Endodermal cell (in vitro differentiated cells): ENCODE results near the gene CLDND2. TPM values are rescaled to one million over a fixed set of nuclear protein-coding genes. Genes with fewer than 3 reads are reported as not detected.

Source experiments
- DNase-seq: peaks from one replicate; pipeline ENCODE4 v3.0.0-alpha.2; 2017
- H3K27ac ChIP-seq: 2 replicates; pipeline ENCODE4 v1.5.1; 2013; ENCODE audit warnings: mild to moderate bottlenecking, low read depth, low read length, moderate library complexity
- H3K27me3 ChIP-seq: 2 replicates; pipeline ENCODE4 v1.6.1; 2013; ENCODE audit warnings: mild to moderate bottlenecking, low read length, moderate library complexity; ENCODE audit not compliant: insufficient read depth, control insufficient read depth, poor library complexity, severe bottlenecking
- H3K36me3 ChIP-seq: 2 replicates; pipeline ENCODE4 v1.7.0; 2013; ENCODE audit warnings: mild to moderate bottlenecking, low read length, moderate library complexity; ENCODE audit not compliant: control insufficient read depth, insufficient read depth
- H3K4me1 ChIP-seq: one replicate; pipeline ENCODE4 v1.7.0; 2013; ENCODE audit warnings: low read length; ENCODE audit not compliant: control insufficient read depth, insufficient read depth
- H3K4me3 ChIP-seq: 2 replicates; pipeline ENCODE4 v1.5.1; 2013; ENCODE audit warnings: mild to moderate bottlenecking, low read length, moderate library complexity
- H3K9ac ChIP-seq: 2 replicates; pipeline ENCODE4 v1.6.1; 2013; ENCODE audit warnings: mild to moderate bottlenecking, low read length, moderate library complexity; ENCODE audit not compliant: poor library complexity, severe bottlenecking; ENCODE audit errors: extremely low read depth
- H3K9me3 ChIP-seq: 2 replicates; pipeline ENCODE4 v1.6.1; 2013; ENCODE audit warnings: mild to moderate bottlenecking, low read length, moderate library complexity; ENCODE audit not compliant: control insufficient read depth
- H3K27ac Mint-ChIP-seq: 2 replicates; pipeline ENCODE4 v1.8.0; 2020; ENCODE audit warnings: mixed read lengths
- H3K27me3 Mint-ChIP-seq: 2 replicates; pipeline ENCODE4 v1.8.0; 2021; ENCODE audit warnings: mild to moderate bottlenecking, mixed read lengths; ENCODE audit not compliant: insufficient read depth
- H3K36me3 Mint-ChIP-seq: 2 replicates; pipeline ENCODE4 v1.8.0; 2020; ENCODE audit warnings: low read depth, mixed read lengths
- H3K4me1 Mint-ChIP-seq: 2 replicates; pipeline ENCODE4 v1.8.0; 2020; ENCODE audit warnings: mixed read lengths
- H3K4me3 Mint-ChIP-seq: 2 replicates; pipeline ENCODE4 v1.8.0; 2020; ENCODE audit warnings: mild to moderate bottlenecking, moderate library complexity, mixed read lengths
- H3K9me3 Mint-ChIP-seq: 2 replicates; pipeline ENCODE4 v1.8.0; 2020; ENCODE audit warnings: mild to moderate bottlenecking, mixed read lengths
- CTCF ChIP-seq: fragments of 200-600 bp; sonication (generic); conservative IDR thresholded peaks from 2 replicates; pipeline ENCODE4 v1.5.0; 2021; ENCODE audit warnings: antibody characterized with exemption, mild to moderate bottlenecking
- WGBS, 2 experiments: methylation state at CpG; one replicate each; pipeline versions ENCODE4 v1.1.5 to v1.1.7; 2013; ENCODE audit warnings: missing lambda C conversion rate in 2 of 2, mixed read lengths in 1 of 2; ENCODE audit not compliant: insufficient coverage in 1 of 2, insufficient read length in 1 of 2; 5-methylcytosine and 5-hydroxymethylcytosine counted together
- total RNA-seq, 2 donors: library from RNA; stranded (reverse); fragmentation: NEBNext Ultra II Directional in 1 of 2; extraction: Animal tissue kit (Norgen Biotek cat#: 25700) in 1 of 2; gene quantifications; 2 replicates in 1 of 2; 3 replicates in 1 of 2; pipeline ENCODE4 v1.2.1, GENCODE V29; 2021

Gene CLDND2
- total RNA-seq, 2 donors from 2014 or later, result 1.3 to 2.5 TPM

- peaks cover 7% of the 10 kb centered on the region for H3K27me3 Mint-ChIP-seq
- H3K36me3 ChIP-seq, result no peaks in the 10 kb centered on the region
- TF ChIP-seq CTCF, result no peak
- H3K27me3 ChIP-seq, result no peaks in the 10 kb centered on the region
- peaks cover 9% of the 10 kb centered on the region for H3K4me1 ChIP-seq
- 77 to 82% methylated on average over 3 of the region's 3 CpGs for WGBS, 2 experiments
- H3K4me3 ChIP-seq, result peak within 1 kb of the TSS; percentile 80
- no peaks in the 10 kb centered on the region for H3K9me3 ChIP-seq
- DNase-seq, result peak; percentile 59
- peak within 1 kb of the TSS; percentile 66 for H3K9ac ChIP-seq
- peak within 1 kb of the TSS; percentile 77 for H3K27ac Mint-ChIP-seq
- peaks cover 25% of the 10 kb centered on the region for H3K4me1 Mint-ChIP-seq
- H3K27ac ChIP-seq, result no peak within 1 kb of the TSS
- peaks cover 11% of the 10 kb centered on the region for H3K36me3 Mint-ChIP-seq
- peak within 1 kb of the TSS; percentile 79 for H3K4me3 Mint-ChIP-seq
- H3K9me3 Mint-ChIP-seq, result no peaks in the 10 kb centered on the region
Measured at GRCh38 chr19:51341976-51342580, 26.7 kb downstream of the CLDND2 start, which contains the start of gene VSIG10L. VSIG10L (minus strand) TSS chr19:51342139; CDS start chr19:51342124, 15 bp downstream.

GRCh38 chr19:51341066-51341465, 27.7 kb downstream of the CLDND2 start:
- H3K4me1 Mint-ChIP-seq, result peaks cover 25% of the 10 kb centered on the region
- H3K4me1 ChIP-seq, result peaks cover 9% of the 10 kb centered on the region
- peak overlapping the region; percentile 80 for H3K4me3 ChIP-seq
- H3K27ac Mint-ChIP-seq, result peak overlapping the region; percentile 35
- no peaks in the 10 kb centered on the region for H3K27me3 ChIP-seq
- no peaks in the 10 kb centered on the region for H3K36me3 ChIP-seq
- H3K9me3 ChIP-seq, result no peaks in the 10 kb centered on the region
- peaks cover 11% of the 10 kb centered on the region for H3K36me3 Mint-ChIP-seq
- H3K9me3 Mint-ChIP-seq, result no peaks in the 10 kb centered on the region
- peak overlapping the region; percentile 79 for H3K4me3 Mint-ChIP-seq
- DNase-seq, result peak; percentile 45
- H3K27ac ChIP-seq, result no peak overlapping the region
- no peak for TF ChIP-seq CTCF
- peaks cover 7% of the 10 kb centered on the region for H3K27me3 Mint-ChIP-seq
- 92% methylated on average over 18 of the region's 18 CpGs; no CpG with 5 or more reads in 1 of the 2 experiments for WGBS, 2 experiments
- peak overlapping the region; percentile 66 for H3K9ac ChIP-seq

- Histone ChIP-seq H3K27ac (peak overlapping the region; percentile 73), H3K9me3 (no peaks in the 10 kb centered on the region), H3K4me1 (peaks cover 9% of the 10 kb centered on the region), H3K9ac (peak overlapping the region; percentile 66), H3K36me3 (no peaks in the 10 kb centered on the region), H3K27me3 (no peaks in the 10 kb centered on the region), H3K4me3 (peak overlapping the region; percentile 84)
- H3K27me3 Mint-ChIP-seq, result peaks cover 7% of the 10 kb centered on the region
- peaks cover 10% of the 10 kb centered on the region for H3K36me3 Mint-ChIP-seq
- TF ChIP-seq CTCF, result peak; percentile 54
- H3K27ac Mint-ChIP-seq, result peak overlapping the region; percentile 98
- H3K9me3 Mint-ChIP-seq, result no peaks in the 10 kb centered on the region
- peaks cover 25% of the 10 kb centered on the region for H3K4me1 Mint-ChIP-seq
- peak; percentile 100 for DNase-seq
- WGBS, 2 experiments, result 1% methylated on average over 33 to 107 of the region's 107 CpGs
- peak overlapping the region; percentile 79 for H3K4me3 Mint-ChIP-seq
Measured at GRCh38 chr19:51339687-51340656, 28.8 kb downstream of the CLDND2 start.
